Central memory CD8-positive, alpha-beta T cell (primary cell): ENCODE data around the gene FAM118A.
"Not testable (repeated sequence)": the region's sequence is repeated elsewhere in the genome, so short reads cannot be mapped to it uniquely, and the experiment has no call there.

Experiments used
- ATAC-seq: fragments of 150-1000 bp; cut with Tn5 transposase; replicated peaks from 2 replicates; pipeline ENCODE4 v1.10.0; 2022; ENCODE audit warnings: mild to moderate bottlenecking, moderate FRiP score, moderate number of reproducible peaks; ENCODE audit not compliant: poor library complexity, severe bottlenecking; ENCODE audit errors: extremely low read depth
- DNase-seq, 2 donors: peaks; one replicate each; pipeline ENCODE4 v3.0.0; 2021; ENCODE audit warnings: low spot score in 2 of 2
- H3K27ac Mint-ChIP-seq: one replicate; pipeline ENCODE4 v1.8.0; 2022; ENCODE audit warnings: low read depth, mild to moderate bottlenecking, moderate library complexity, mixed read lengths
- H3K27me3 Mint-ChIP-seq: one replicate; pipeline ENCODE4 v1.8.0; 2022; ENCODE audit warnings: mixed read lengths
- H3K36me3 Mint-ChIP-seq: one replicate; pipeline ENCODE4 v1.8.0; 2022; ENCODE audit warnings: mild to moderate bottlenecking, moderate library complexity, mixed read lengths; ENCODE audit not compliant: insufficient read depth
- H3K4me1 Mint-ChIP-seq: one replicate; pipeline ENCODE4 v1.8.0; 2022; ENCODE audit warnings: mixed read lengths
- H3K4me3 Mint-ChIP-seq: one replicate; pipeline ENCODE4 v1.8.0; 2022; ENCODE audit warnings: mild to moderate bottlenecking, moderate library complexity, mixed read lengths
- H3K9me3 Mint-ChIP-seq: one replicate; pipeline ENCODE4 v1.8.0; 2022; ENCODE audit warnings: mixed read lengths

FAM118A gene

GRCh38 chr22:45309422-45310227, at the start of gene FAM118A:
TSS of gene FAM118A (plus strand) at chr22:45309934. CDS start at chr22:45322380, 12,446 bp downstream.
- peak; percentile 93 to 99 for DNase-seq
- H3K36me3 Mint-ChIP-seq = peaks cover 13% of the 10 kb centered on the region
- peak; percentile 86 for ATAC-seq
- peak within 1 kb of the TSS; percentile 92 for H3K27ac Mint-ChIP-seq
- peak within 1 kb of the TSS; percentile 85 for H3K4me3 Mint-ChIP-seq
- no peaks in the 10 kb centered on the region for H3K9me3 Mint-ChIP-seq
- no peaks in the 10 kb centered on the region for H3K27me3 Mint-ChIP-seq
- peaks cover 42% of the 10 kb centered on the region for H3K4me1 Mint-ChIP-seq

GRCh38 chr22:45260395-45260759, 49.4 kb upstream of the FAM118A start:
- not testable (repeated sequence) for H3K4me3 Mint-ChIP-seq, H3K9me3 Mint-ChIP-seq, H3K4me1 Mint-ChIP-seq, H3K36me3 Mint-ChIP-seq, H3K27ac Mint-ChIP-seq, DNase-seq, ATAC-seq
- H3K27me3 Mint-ChIP-seq = peaks cover 12% of the 10 kb centered on the region

GRCh38 chr22:45261407-45262088, 48.2 kb upstream of the FAM118A start:
- H3K9me3 Mint-ChIP-seq = no peaks in the 10 kb centered on the region
- H3K4me3 Mint-ChIP-seq = no peak overlapping the region
- ATAC-seq (no peak), DNase-seq (no peak)
- H3K4me1 Mint-ChIP-seq = no peaks in the 10 kb centered on the region
- peaks cover 12% of the 10 kb centered on the region for H3K27me3 Mint-ChIP-seq
- H3K36me3 Mint-ChIP-seq = peaks cover 3% of the 10 kb centered on the region
- H3K27ac Mint-ChIP-seq = peak overlapping the region; percentile 65

DNA sequence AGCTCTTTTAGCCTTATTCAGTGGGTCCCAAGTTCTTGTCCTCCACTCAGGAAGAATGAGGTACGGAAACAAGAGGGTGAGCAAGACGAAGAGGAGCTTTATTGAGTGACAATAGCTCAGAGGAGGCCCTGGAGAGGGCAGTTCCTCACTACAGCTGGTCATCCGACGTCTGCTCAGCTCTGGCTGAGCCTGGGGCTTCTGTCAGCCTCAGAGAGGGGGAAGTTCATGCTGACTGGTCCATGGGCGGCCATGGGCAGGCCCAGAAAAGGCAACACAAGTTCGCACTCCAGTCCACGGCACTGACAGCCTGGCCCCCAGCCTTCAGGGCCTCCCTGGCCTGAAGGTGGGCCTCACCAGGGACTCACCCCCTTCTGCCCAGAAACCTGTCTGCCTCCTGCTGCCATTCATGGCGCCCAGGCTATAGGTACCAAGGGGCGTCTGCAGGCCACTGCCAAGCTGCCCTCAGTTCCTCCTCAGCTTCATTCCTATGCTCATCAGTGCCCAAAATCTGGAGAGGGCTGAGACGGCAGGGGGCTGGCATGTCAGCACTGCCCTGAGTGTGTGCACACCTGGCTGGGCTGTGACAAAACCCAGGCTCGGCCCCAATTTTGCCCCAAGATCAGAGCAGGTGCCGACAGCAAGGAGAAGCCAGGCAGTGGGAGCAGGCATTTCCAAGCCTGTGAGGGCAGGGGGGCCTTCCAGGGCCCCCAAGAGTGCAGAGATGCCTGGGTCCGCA, 47.4 kb upstream of the FAM118A start:
- no peak for DNase-seq
- no peaks in the 10 kb centered on the region for H3K9me3 Mint-ChIP-seq

DNA sequence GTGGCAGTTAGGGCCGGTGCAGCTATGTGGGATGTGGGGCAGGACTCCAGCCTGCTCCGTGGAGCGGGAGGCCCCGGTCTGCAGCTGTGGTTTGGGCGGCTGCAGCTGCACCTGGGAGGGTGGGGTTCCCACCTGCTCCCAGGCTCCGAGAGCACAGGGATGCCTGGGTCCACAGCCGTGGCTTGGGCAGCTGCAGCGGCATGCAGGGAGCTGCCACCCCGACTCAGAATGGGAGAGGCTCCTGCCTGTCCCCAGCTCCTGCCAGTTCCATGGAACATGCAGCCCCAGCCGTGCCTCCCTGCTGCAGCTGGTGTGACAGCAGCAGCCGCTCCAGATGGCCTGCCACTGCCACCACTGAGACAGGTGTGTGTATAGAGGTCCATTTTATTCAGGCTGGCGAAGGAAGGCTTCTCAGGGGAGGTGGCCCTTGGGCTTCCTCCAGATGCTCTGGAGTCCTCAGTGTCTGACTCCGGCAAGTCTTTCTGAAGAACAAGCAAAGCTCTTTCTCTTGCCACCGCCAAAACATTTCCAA, 46.7 kb upstream of the FAM118A start:
- H3K27ac Mint-ChIP-seq = peak overlapping the region; percentile 61
- DNase-seq (no peak), ATAC-seq (no peak)
- H3K27me3 Mint-ChIP-seq = peaks cover 12% of the 10 kb centered on the region
- no peaks in the 10 kb centered on the region for H3K9me3 Mint-ChIP-seq
- no peak overlapping the region for H3K4me3 Mint-ChIP-seq
- H3K4me1 Mint-ChIP-seq = no peaks in the 10 kb centered on the region
- peaks cover 3% of the 10 kb centered on the region for H3K36me3 Mint-ChIP-seq

More for the DNA sequence above, 47.4 kb upstream of the FAM118A start:
- no peaks in the 10 kb centered on the region for H3K4me1 Mint-ChIP-seq
- H3K36me3 Mint-ChIP-seq = peaks cover 3% of the 10 kb centered on the region
- peaks cover 12% of the 10 kb centered on the region for H3K27me3 Mint-ChIP-seq
- peak overlapping the region; percentile 61 for H3K27ac Mint-ChIP-seq
- no peak for ATAC-seq
- H3K4me3 Mint-ChIP-seq = no peak overlapping the region

GRCh38 chr22:45263463-45264269, 46.1 kb upstream of the FAM118A start:
- peaks cover 12% of the 10 kb centered on the region for H3K27me3 Mint-ChIP-seq
- H3K4me1 Mint-ChIP-seq = no peaks in the 10 kb centered on the region
- ATAC-seq (peak; percentile 14), DNase-seq (no peak)
- H3K36me3 Mint-ChIP-seq = peaks cover 3% of the 10 kb centered on the region
- H3K4me3 Mint-ChIP-seq = no peak overlapping the region
- H3K27ac Mint-ChIP-seq = no peak overlapping the region
- H3K9me3 Mint-ChIP-seq = no peaks in the 10 kb centered on the region

- no peaks in the 10 kb centered on the region for H3K9me3 Mint-ChIP-seq
- H3K36me3 Mint-ChIP-seq = peaks cover 5% of the 10 kb centered on the region
- H3K27me3 Mint-ChIP-seq = peaks cover 23% of the 10 kb centered on the region
- peaks cover 13% of the 10 kb centered on the region for H3K4me1 Mint-ChIP-seq
- ATAC-seq (no peak), DNase-seq (no peak)
- H3K4me3 Mint-ChIP-seq = no peak overlapping the region
- H3K27ac Mint-ChIP-seq = peak overlapping the region; percentile 22
Measured at GRCh38 chr22:45265535-45265934, 44.2 kb upstream of the FAM118A start.

DNA sequence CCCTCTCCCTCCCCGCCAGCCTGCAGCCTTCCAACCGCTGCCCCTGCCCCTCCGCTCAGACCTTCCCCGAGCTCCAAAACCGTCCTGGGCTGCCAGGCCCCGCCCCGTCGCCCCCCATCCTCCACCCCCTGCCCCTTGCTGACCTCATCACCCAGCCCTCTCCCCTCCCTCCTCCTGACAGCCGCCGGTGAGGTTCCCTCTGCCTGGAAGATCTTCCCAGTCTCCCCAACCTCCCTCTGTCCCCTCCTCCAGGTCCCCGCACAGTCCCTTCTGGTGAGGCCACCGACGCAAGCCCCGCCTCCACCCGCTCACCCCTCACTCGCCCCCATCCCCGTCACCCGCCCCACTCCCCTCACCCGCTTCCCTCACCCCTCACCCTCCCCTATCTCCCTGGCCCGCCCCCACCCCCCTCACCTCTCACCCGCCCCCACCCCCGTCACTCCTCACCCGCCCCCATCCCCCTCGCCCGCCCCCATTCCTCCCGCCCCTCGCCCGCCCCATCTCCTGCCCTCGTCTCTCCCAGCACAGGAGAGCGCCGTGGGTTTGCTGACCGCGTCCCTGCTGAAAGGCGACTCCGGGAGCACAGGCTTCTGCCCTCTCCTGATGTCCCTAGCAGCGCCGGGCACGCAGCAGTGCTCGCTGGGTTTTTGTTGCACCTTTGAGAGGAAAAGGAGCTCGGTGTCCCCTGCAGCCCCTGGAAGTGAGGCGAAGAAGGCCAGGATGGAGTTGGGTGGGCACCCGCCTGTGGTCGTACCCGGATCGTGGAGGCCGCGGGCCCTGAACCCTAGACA, 41.4 kb upstream of the FAM118A start:
- Mint-ChIP-seq H3K27ac (peak overlapping the region; percentile 44), H3K4me1 (peaks cover 13% of the 10 kb centered on the region), H3K9me3 (no peaks in the 10 kb centered on the region), H3K36me3 (peaks cover 2% of the 10 kb centered on the region), H3K4me3 (peak overlapping the region; percentile 77), H3K27me3 (peaks cover 36% of the 10 kb centered on the region)
- DNase-seq (no peak), ATAC-seq (peak; percentile 26)

DNA sequence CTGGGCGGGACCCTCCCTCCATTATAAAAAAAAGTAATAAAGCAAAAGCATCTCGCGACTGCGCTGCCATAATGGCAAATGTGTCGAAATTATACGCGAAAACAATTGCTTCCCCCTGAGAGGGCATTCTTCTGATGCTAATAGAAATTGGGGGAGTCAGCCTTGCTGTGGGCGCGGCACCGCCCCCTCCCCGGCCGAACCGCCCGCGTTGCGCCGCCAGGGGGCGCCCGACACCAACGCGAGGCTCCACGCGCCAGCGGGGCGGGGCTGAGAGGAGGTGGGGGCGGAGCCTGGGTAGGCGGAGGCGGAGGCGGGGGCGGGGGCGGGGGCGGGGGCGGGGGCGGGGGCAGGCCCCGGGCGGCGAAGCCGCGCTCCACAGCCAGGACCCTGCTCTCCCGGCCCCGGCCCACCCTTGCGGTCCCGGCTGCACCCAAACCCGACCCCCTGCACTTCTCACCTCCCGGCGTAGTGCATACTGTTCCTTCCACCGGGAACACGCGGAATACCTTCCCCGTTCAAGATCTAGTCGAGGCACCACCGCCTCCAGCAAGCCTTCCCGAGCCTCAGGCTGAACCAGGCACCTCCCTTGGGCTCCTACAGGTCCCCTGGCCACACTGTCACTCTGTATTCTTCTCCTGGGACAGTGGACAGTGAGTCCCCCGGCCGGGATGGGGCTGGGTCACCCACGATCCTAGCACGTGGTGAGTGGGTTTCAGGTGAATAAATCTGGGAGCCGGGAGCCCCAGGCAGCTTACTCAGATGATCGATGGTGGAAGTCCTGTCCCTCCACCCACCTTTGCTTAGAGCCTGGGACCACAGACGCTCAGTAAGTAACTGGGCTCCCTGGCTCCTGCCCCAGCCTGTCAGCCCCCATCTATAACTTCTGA, 40.5 kb upstream of the FAM118A start:
- ATAC-seq = peak; percentile 92
- Mint-ChIP-seq H3K27ac (peak overlapping the region; percentile 44), H3K36me3 (peaks cover 2% of the 10 kb centered on the region), H3K9me3 (no peaks in the 10 kb centered on the region), H3K27me3 (peaks cover 34% of the 10 kb centered on the region), H3K4me3 (peak overlapping the region; percentile 77), H3K4me1 (peaks cover 13% of the 10 kb centered on the region)
- DNase-seq = peak; percentile 82 to 91

DNA sequence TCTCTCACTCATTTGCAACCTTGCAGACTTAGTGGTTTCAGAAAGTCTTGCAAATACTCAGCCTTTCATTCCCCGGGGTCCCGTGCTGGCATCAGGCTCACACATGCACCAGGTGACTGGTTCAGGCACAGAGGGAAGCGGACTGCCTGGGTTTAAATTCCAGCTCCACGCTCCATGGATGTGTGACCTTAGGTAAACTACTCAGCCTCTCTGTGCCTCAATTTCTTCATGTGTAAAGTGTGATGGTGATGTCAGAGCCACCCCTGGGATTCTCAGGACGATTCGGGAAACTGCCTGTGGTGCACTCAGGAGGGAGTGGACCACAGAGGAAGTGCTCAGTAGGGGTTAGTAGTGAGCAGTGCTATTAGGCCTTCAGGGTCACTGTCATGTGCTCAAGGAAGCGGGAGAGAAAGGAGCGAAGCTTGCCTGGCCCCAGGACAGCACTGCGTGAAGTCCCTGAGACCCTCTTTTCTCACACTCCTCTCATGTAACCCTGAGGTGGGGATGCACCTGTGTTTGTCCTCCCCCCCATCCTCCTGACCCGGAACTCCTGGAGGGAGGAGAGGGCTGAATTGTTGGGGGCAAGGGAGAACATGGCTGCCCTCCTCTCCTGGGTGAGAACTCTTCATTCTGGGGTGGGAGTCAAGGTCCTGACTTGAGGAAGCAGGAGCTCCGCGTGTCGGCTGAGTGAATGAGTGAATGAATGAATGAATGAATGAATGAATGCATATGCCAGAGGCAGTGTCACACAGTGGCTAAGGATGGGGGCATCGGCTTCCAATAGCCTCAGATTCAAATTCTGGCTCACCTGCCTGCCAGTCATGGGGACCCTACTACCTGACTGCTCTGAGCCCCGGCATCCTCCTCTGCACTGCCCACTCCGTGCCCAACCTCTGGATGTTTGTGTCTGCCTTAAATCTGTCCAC, 39.4 kb upstream of the FAM118A start:
- Mint-ChIP-seq H3K27me3 (peaks cover 35% of the 10 kb centered on the region), H3K36me3 (peaks cover 2% of the 10 kb centered on the region), H3K9me3 (no peaks in the 10 kb centered on the region), H3K4me1 (peaks cover 13% of the 10 kb centered on the region), H3K4me3 (peak overlapping the region; percentile 77), H3K27ac (peak overlapping the region; percentile 41)
- no peak for DNase-seq
- ATAC-seq = no peak
